ENCODE results near the gene RAD52.

Gene RAD52

GRCh38 chr12:906062-906585, 43.4 kb downstream of the RAD52 start:
- Histone ChIP-seq H3K27ac (no peak overlapping the region), H3K27me3 (no peaks in the 10 kb centered on the region), H3K4me1 (peaks cover 0 to 1% (median 0%) of the 10 kb centered on the region in 4 donors), H3K36me3 (peaks cover 80 to 95% (median 91%) of the 10 kb centered on the region in 3 donors), H3K4me3 (no peak overlapping the region), H3K9me3 (no peaks in the 10 kb centered on the region)
- no peak for DNase-seq
- TF ChIP-seq CTCF (IDR thresholded peaks at IDR 0.05), result no peak
- intact Hi-C loops (cut with DNase I; ENCODE audit: low total_unique reads), result no loop called here

DNA sequence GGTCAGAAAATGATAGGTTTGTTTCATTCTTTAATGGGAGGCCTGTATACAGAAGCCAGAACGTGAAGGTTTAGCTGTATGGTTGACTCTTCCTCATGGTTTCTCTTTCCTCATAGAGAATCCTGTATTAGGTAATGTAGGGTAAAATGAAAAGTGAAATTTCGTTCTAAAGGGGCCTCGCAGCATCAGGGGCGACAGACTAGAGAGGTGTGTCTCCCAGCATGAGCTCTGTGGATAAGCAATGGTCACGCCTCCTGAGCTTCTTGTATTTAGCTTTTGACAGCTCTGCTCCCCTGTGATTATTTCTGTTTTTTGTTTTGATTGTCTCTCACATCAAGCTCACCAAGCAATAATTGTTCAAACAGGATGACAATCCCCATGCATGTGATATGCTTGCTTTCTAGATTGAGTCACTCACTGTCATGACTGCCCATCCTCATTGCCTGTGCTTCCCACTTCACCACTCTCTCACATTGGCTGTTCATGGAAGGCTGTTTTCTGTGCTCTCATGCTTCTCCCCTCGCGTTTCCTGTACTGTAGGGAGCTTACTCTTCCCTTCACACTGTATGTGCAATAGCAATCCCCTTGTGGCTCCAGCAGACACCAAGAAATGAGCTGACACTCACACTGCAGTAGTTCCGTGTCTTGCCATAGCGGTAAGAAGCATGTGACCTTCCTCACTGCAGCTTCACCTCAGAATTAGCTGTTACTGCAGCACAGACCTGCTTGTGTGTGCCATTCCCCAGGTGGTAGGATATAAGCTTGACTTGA, 44.0 kb downstream of the RAD52 start:
- DNase-seq, result no peak
- intact Hi-C loops (cut with DNase I; ENCODE audit: low total_unique reads), result no loop called here
- no peaks in the 10 kb centered on the region for H3K4me1 ChIP-seq
- H3K9me3 ChIP-seq, result no peaks in the 10 kb centered on the region
- H3K36me3 ChIP-seq, result peaks cover 85 to 96% (median 93%) of the 10 kb centered on the region in 3 donors
- no peaks in the 10 kb centered on the region for H3K27me3 ChIP-seq
- TF ChIP-seq CTCF (IDR thresholded peaks at IDR 0.05), result no peak
- H3K27ac ChIP-seq, result no peak overlapping the region
- no peak overlapping the region for H3K4me3 ChIP-seq

- no peak for TF ChIP-seq CTCF (IDR thresholded peaks at IDR 0.05)
- no peak overlapping the region for H3K4me3 ChIP-seq
- DNase-seq, result no peak
- no peaks in the 10 kb centered on the region for H3K27me3 ChIP-seq
- no peaks in the 10 kb centered on the region for H3K9me3 ChIP-seq
- H3K27ac ChIP-seq, result no peak overlapping the region
- H3K4me1 ChIP-seq, result no peaks in the 10 kb centered on the region
- peaks cover 89 to 100% (median 90%) of the 10 kb centered on the region in 3 donors for H3K36me3 ChIP-seq
- intact Hi-C loops (cut with DNase I; ENCODE audit: low total_unique reads), result no loop called here
Measured at GRCh38 chr12:904010-904414, 45.5 kb downstream of the RAD52 start.

DNA sequence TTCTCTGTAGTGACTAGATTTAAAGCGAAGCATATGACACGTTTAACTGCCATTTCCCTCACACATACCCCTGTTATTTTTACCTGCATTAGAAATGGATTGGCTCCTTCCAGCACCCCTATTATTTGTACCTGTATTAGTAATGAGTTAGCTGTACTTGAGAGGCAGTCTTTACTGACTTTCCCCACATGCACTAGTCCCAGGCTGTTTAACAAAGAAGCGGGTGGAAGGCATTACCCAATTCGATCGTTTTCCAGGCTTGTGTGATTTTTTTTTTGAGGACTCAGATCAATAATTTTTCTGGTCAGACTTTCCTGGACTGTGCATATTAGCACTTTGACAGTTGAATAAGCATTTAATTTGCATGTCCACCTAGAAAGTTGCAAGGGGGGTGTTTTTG, 46.4 kb downstream of the RAD52 start:
- Histone ChIP-seq H3K27me3 (no peaks in the 10 kb centered on the region), H3K36me3 (peaks cover 85 to 100% (median 88%) of the 10 kb centered on the region in 3 donors), H3K4me3 (no peak overlapping the region), H3K27ac (no peak overlapping the region), H3K9me3 (no peaks in the 10 kb centered on the region), H3K4me1 (peaks cover 0 to 6% (median 0%) of the 10 kb centered on the region in 4 donors)
- intact Hi-C loops (cut with DNase I; ENCODE audit: low total_unique reads), result no loop called here
- no peak for TF ChIP-seq CTCF (IDR thresholded peaks at IDR 0.05)
- no peak for DNase-seq

DNA sequence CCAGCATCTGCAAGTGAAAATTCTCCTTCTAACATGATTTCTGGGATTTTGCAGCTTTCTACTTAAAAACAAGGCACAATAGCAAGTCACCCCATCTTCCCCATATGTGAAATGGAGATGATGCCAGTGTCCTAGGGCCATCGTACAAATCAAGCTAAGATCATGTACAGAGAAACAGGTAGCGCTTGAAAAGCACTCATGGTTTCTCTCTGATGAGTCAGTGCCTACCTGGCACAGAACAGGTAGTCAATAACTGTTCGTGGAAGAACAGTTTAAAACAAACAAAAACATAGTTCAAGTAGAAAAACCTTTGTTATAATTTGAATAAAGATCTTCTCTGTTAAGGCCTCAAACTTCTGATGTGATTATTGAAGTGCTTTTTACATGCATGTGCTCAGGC, 46.9 kb downstream of the RAD52 start:
- no peak for TF ChIP-seq CTCF (IDR thresholded peaks at IDR 0.05)
- no peaks in the 10 kb centered on the region for H3K27me3 ChIP-seq
- peaks cover 0 to 8% (median 0%) of the 10 kb centered on the region in 4 donors for H3K4me1 ChIP-seq
- no peak for DNase-seq
- H3K36me3 ChIP-seq, result peaks cover 85 to 100% (median 88%) of the 10 kb centered on the region in 3 donors
- H3K27ac ChIP-seq, result no peak overlapping the region
- no peak overlapping the region for H3K4me3 ChIP-seq
- intact Hi-C loops (cut with DNase I; ENCODE audit: low total_unique reads), result no loop called here
- H3K9me3 ChIP-seq, result no peaks in the 10 kb centered on the region

All from tibial artery (tissue), 4 donors.